SK-N-SH (cell line): ENCODE data around the gene CTBP2. TPM values are rescaled to one million over a fixed set of nuclear protein-coding genes. Genes with fewer than 3 reads are reported as not detected.

Experiments
- CTCF ChIA-PET: fragments of 300-600, 350-600 bp; formaldehyde crosslinking; extraction: SDS; loops from one replicate; lab custom pipeline; 2021; lab: Yijun Ruan, JAX
- POLR2A ChIA-PET: fragments of 350-600 bp; sonication (Branson Sonifier 250); formaldehyde crosslinking; extraction: SDS; loops from one replicate; lab custom pipeline; 2020; ENCODE audit warnings: antibody characterized with exemption, inconsistent platforms; lab: Yijun Ruan, JAX
- DNase-seq: peaks from one replicate; pipeline ENCODE4 v3.0.0; 2012
- H2AFZ ChIP-seq: fragments of 200-600 bp; sonication (generic); 2 replicates; pipeline ENCODE4 v1.8.1; 2016; ENCODE audit warnings: antibody characterized with exemption, mild to moderate bottlenecking, low read depth
- H3F3A ChIP-seq: fragments of 200-600 bp; sonication (generic); replicated peaks from 2 replicates; pipeline ENCODE3; 2016; ENCODE audit warnings: antibody characterized with exemption, mild to moderate bottlenecking; ENCODE audit not compliant: insufficient read depth
- H3K27ac ChIP-seq, 2 experiments: fragments of 200-500 bp in 1 of 2; fragments of 200-600 bp in 1 of 2; sonication (Bioruptor generic) in 1 of 2; sonication (generic), shearing (Covaris generic) in 1 of 2; 2 replicates each; pipeline versions ENCODE4 v1.5.1 to v1.6.1; 2014 to 2016; ENCODE audit warnings: low read depth in 2 of 2, inconsistent platforms in 1 of 2, low read length in 1 of 2, mild to moderate bottlenecking in 1 of 2, mixed read lengths in 1 of 2
- H3K27me3 ChIP-seq: fragments of 200-600 bp; sonication (generic), shearing (Covaris generic); 2 replicates; pipeline ENCODE4 v1.6.1; 2016; ENCODE audit warnings: mixed run types; ENCODE audit not compliant: insufficient read depth
- H3K36me3 ChIP-seq, 2 experiments: fragments of 200-500 bp in 1 of 2; fragments of 200-600 bp in 1 of 2; sonication (Bioruptor generic) in 1 of 2; sonication (generic) in 1 of 2; replicated peaks in 1 of 2; 2 replicates each; pipeline versions ENCODE3 to v1.5.1; 2014 to 2016; ENCODE audit warnings: low read length in 1 of 2, mild to moderate bottlenecking in 1 of 2; ENCODE audit not compliant: insufficient read depth in 2 of 2, control insufficient read depth in 1 of 2
- H3K4me1 ChIP-seq, 2 experiments: fragments of 200-500 bp in 1 of 2; fragments of 200-600 bp in 1 of 2; sonication (Bioruptor generic) in 1 of 2; sonication (generic), shearing (Covaris generic) in 1 of 2; 2 replicates each; pipeline versions ENCODE4 v1.5.1 to v1.6.1; 2014 to 2016; ENCODE audit warnings: low read depth in 1 of 2, low read length in 1 of 2, mixed run types in 1 of 2; ENCODE audit not compliant: insufficient read depth in 2 of 2, control insufficient read depth in 1 of 2
- H3K4me2 ChIP-seq: fragments of 200-600 bp; sonication (generic), shearing (Covaris generic); 2 replicates; pipeline ENCODE4 v1.6.1; 2017; ENCODE audit warnings: mixed run types
- H3K4me3 ChIP-seq, 2 experiments: fragments of 200-500 bp in 1 of 2; fragments of 200-600 bp in 1 of 2; sonication (Bioruptor generic) in 1 of 2; sonication (generic), shearing (Covaris generic) in 1 of 2; 2 replicates each; pipeline versions ENCODE4 v1.5.1 to v1.8.1; 2014 to 2016; ENCODE audit warnings: low read depth in 2 of 2, inconsistent platforms in 1 of 2, low read length in 1 of 2, mild to moderate bottlenecking in 1 of 2, mixed read lengths in 1 of 2, moderate library complexity in 1 of 2
- H3K79me2 ChIP-seq: fragments of 200-600 bp; sonication (generic); 2 replicates; pipeline ENCODE4 v1.8.1; 2017; ENCODE audit warnings: mild to moderate bottlenecking; ENCODE audit not compliant: insufficient read depth
- H3K9ac ChIP-seq: fragments of 200-600 bp; sonication (generic); 2 replicates; pipeline ENCODE4 v1.6.1; 2017; ENCODE audit warnings: mixed run types
- H3K9me2 ChIP-seq: fragments of 200-600 bp; sonication (generic); 2 replicates; pipeline ENCODE4 v1.6.1; 2017; ENCODE audit warnings: mixed run types
- H3K9me3 ChIP-seq: fragments of 200-600 bp; sonication (generic); 2 replicates; pipeline ENCODE4 v1.6.1; 2017; ENCODE audit warnings: mixed run types, mild to moderate bottlenecking, moderate library complexity
- H4K20me1 ChIP-seq: fragments of 200-600 bp; sonication (generic); 2 replicates; pipeline ENCODE4 v1.6.1; 2017; ENCODE audit warnings: mild to moderate bottlenecking, mixed run types; ENCODE audit not compliant: insufficient read depth
- ELF1 ChIP-seq: IDR thresholded peaks from 2 replicates; pipeline ENCODE4 v1.4.0; 2012
- EP300 ChIP-seq, 2 experiments: IDR thresholded peaks; 2 replicates each; pipeline versions ENCODE4 v1.4.0 to v1.6.1; 2012; ENCODE audit warnings: borderline replicate concordance in 1 of 2, low read depth in 1 of 2, low read length in 1 of 2
- GABPA ChIP-seq: IDR thresholded peaks from 2 replicates; pipeline ENCODE4 v1.4.0; 2012; ENCODE audit warnings: low read depth, mild to moderate bottlenecking
- GATA2 ChIP-seq: sonication (generic); formaldehyde crosslinking; IDR thresholded peaks from 2 replicates; pipeline ENCODE4 v1.5.0; 2020; ENCODE audit warnings: mild to moderate bottlenecking, missing genetic modification reagents
- IRF3 ChIP-seq: fragments of 150-350 bp; IDR thresholded peaks from 2 replicates; pipeline ENCODE4 v1.6.1; 2016; ENCODE audit warnings: mild to moderate bottlenecking, low read depth, low read length
- JUND ChIP-seq: IDR thresholded peaks from 2 replicates; pipeline ENCODE4 v1.4.0; 2012
- MAX ChIP-seq: IDR thresholded peaks from 2 replicates; pipeline ENCODE4 v1.4.0; 2012; ENCODE audit warnings: low read depth
- MEF2A ChIP-seq: IDR thresholded peaks from 2 replicates; pipeline ENCODE4 v1.4.0; 2012; ENCODE audit warnings: low read depth, borderline replicate concordance
- MXI1 ChIP-seq: IDR thresholded peaks from 2 replicates; pipeline ENCODE4 v1.6.1; 2012; ENCODE audit warnings: mild to moderate bottlenecking, low read depth, low read length, improper control_type of control experiment
- RAD21 ChIP-seq: IDR thresholded peaks from 2 replicates; pipeline ENCODE4 v1.6.1; 2012; ENCODE audit warnings: mild to moderate bottlenecking, low read length
- RCOR1 ChIP-seq: fragments of 150-350 bp; IDR thresholded peaks from 2 replicates; pipeline ENCODE4 v1.6.1; 2017; ENCODE audit warnings: antibody characterized with exemption, low read length
- RFX5 ChIP-seq: IDR thresholded peaks from 2 replicates; pipeline ENCODE4 v1.6.1; 2012; ENCODE audit warnings: mild to moderate bottlenecking, improper control_type of control experiment, low read length
- RXRA ChIP-seq: IDR thresholded peaks from 2 replicates; pipeline ENCODE4 v1.4.0; 2012; ENCODE audit warnings: low read depth, mild to moderate bottlenecking, borderline replicate concordance
- TEAD4 ChIP-seq: IDR thresholded peaks from 2 replicates; pipeline ENCODE4 v1.4.0; 2012; ENCODE audit warnings: mild to moderate bottlenecking, borderline replicate concordance; ENCODE audit not compliant: insufficient read depth
- USF2 ChIP-seq: fragments of 150-350 bp; IDR thresholded peaks from 2 replicates; pipeline ENCODE4 v1.6.1; 2017; ENCODE audit warnings: antibody characterized with exemption, low read length, low read depth, borderline replicate concordance
- YY1 ChIP-seq: IDR thresholded peaks from 2 replicates; pipeline ENCODE4 v1.4.0; 2012; ENCODE audit warnings: low read depth, mild to moderate bottlenecking
- WGBS: methylation state at CpG from one replicate; pipeline ENCODE4 v1.1.6; 2017; ENCODE audit warnings: low lambda C conversion rate; 5-methylcytosine and 5-hydroxymethylcytosine counted together
- polyA plus RNA-seq, 3 experiments: library from polyadenylated mRNA; depleted of rRNA; stranded (reverse); fragments of >200 nt; gene quantifications; 2 replicates each; pipeline ENCODE4 v1.2.3, GENCODE V29; 2012
- TF ChIP-seq, protein P1 (sequence below): IDR thresholded peaks from 2 replicates; pipeline ENCODE4 v1.4.0; 2012; ENCODE audit warnings: low read depth, borderline replicate concordance
- TF ChIP-seq, protein P2 (sequence below): IDR thresholded peaks from 2 replicates; pipeline ENCODE4 v1.6.1; 2012; ENCODE audit warnings: mild to moderate bottlenecking, low read depth, low read length, moderate library complexity
- TF ChIP-seq, protein P3 (sequence below): fragments of 200-600 bp; sonication (generic); IDR thresholded peaks from 2 replicates; pipeline ENCODE4 v1.6.1; 2017; ENCODE audit warnings: antibody characterized with exemption, mild to moderate bottlenecking, moderate library complexity

The CTBP2 gene
- polyA plus RNA-seq, 1 of the 3 experiments (the other 2 are of a cell fraction), result 69.7 TPM

DNA sequence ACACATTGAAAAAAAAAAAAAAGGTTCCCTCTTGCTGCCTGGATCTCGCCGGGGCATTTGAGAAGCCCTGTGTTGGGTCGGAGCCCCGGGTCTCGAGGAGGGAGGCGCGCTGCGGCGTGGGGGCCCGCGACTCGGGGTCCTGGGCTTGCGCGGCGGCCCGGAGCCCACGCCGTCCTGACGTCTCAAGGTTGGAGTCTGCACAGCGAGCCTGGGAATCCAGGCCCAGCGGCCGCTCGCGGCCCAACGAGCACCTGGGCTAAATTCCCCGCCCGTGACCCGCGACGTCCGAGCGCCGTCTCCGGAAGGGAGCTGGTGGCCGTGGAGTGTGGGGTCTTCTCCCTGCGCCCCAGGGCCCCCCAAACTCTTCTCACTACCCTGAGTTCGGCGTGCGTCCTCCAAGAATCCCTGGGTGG, 1.4 kb upstream of the CTBP2 start:
- no peaks in the 10 kb centered on the region for H3K9me2 ChIP-seq
- H3K4me3 ChIP-seq, result peak overlapping the region; percentile 69 to 79
- no peaks in the 10 kb centered on the region for H3K9me3 ChIP-seq
- 11% methylated on average over 25 of the region's 39 CpGs for WGBS
- DNase-seq, result peak; percentile 66
- H3K4me1 ChIP-seq, result peaks cover 11 to 20% of the 10 kb centered on the region in 2 experiments; a peak in 3 of 4 replicates
- H3F3A ChIP-seq, result peaks cover 10% of the 10 kb centered on the region
- H3K27ac ChIP-seq, result peak overlapping the region; percentile 93 to 98
- CTCF ChIA-PET, result interaction anchor here (0.7 to 1.3 kb wide), 6 partner anchors 9 to 349 kb away, joined by 3 to 4 read pairs (median 3); no protein-coding TSS in a partner anchor
- peaks cover under 1 to 2% of the 10 kb centered on the region in 2 experiments for H3K36me3 ChIP-seq
- peak overlapping the region; percentile 86 for H2AFZ ChIP-seq
- TF ChIP-seq GATA2 (CRISPR knock-in tag), result no peak
- no peak for TF ChIP-seq USF2
- no peak for TF ChIP-seq RXRA
- TF ChIP-seq GABPA, result no peak
- TF ChIP-seq, protein P1, sequence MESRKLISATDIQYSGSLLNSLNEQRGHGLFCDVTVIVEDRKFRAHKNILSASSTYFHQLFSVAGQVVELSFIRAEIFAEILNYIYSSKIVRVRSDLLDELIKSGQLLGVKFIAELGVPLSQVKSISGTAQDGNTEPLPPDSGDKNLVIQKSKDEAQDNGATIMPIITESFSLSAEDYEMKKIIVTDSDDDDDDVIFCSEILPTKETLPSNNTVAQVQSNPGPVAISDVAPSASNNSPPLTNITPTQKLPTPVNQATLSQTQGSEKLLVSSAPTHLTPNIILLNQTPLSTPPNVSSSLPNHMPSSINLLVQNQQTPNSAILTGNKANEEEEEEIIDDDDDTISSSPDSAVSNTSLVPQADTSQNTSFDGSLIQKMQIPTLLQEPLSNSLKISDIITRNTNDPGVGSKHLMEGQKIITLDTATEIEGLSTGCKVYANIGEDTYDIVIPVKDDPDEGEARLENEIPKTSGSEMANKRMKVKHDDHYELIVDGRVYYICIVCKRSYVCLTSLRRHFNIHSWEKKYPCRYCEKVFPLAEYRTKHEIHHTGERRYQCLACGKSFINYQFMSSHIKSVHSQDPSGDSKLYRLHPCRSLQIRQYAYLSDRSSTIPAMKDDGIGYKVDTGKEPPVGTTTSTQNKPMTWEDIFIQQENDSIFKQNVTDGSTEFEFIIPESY, result no peak
- no peak for TF ChIP-seq ELF1
- no peak for TF ChIP-seq JUND
- no peak for TF ChIP-seq RCOR1
- no peak for TF ChIP-seq YY1
- no peak for TF ChIP-seq RFX5
- TF ChIP-seq RAD21, result no peak
- no peak for TF ChIP-seq MEF2A
- no peak for TF ChIP-seq MAX
- no peak for TF ChIP-seq TEAD4
- TF ChIP-seq, protein P2, sequence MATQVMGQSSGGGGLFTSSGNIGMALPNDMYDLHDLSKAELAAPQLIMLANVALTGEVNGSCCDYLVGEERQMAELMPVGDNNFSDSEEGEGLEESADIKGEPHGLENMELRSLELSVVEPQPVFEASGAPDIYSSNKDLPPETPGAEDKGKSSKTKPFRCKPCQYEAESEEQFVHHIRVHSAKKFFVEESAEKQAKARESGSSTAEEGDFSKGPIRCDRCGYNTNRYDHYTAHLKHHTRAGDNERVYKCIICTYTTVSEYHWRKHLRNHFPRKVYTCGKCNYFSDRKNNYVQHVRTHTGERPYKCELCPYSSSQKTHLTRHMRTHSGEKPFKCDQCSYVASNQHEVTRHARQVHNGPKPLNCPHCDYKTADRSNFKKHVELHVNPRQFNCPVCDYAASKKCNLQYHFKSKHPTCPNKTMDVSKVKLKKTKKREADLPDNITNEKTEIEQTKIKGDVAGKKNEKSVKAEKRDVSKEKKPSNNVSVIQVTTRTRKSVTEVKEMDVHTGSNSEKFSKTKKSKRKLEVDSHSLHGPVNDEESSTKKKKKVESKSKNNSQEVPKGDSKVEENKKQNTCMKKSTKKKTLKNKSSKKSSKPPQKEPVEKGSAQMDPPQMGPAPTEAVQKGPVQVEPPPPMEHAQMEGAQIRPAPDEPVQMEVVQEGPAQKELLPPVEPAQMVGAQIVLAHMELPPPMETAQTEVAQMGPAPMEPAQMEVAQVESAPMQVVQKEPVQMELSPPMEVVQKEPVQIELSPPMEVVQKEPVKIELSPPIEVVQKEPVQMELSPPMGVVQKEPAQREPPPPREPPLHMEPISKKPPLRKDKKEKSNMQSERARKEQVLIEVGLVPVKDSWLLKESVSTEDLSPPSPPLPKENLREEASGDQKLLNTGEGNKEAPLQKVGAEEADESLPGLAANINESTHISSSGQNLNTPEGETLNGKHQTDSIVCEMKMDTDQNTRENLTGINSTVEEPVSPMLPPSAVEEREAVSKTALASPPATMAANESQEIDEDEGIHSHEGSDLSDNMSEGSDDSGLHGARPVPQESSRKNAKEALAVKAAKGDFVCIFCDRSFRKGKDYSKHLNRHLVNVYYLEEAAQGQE, result no peak
- TF ChIP-seq, protein P3, sequence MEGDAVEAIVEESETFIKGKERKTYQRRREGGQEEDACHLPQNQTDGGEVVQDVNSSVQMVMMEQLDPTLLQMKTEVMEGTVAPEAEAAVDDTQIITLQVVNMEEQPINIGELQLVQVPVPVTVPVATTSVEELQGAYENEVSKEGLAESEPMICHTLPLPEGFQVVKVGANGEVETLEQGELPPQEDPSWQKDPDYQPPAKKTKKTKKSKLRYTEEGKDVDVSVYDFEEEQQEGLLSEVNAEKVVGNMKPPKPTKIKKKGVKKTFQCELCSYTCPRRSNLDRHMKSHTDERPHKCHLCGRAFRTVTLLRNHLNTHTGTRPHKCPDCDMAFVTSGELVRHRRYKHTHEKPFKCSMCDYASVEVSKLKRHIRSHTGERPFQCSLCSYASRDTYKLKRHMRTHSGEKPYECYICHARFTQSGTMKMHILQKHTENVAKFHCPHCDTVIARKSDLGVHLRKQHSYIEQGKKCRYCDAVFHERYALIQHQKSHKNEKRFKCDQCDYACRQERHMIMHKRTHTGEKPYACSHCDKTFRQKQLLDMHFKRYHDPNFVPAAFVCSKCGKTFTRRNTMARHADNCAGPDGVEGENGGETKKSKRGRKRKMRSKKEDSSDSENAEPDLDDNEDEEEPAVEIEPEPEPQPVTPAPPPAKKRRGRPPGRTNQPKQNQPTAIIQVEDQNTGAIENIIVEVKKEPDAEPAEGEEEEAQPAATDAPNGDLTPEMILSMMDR, result no peak; the same call in 1 of the 2 replicates
- no peak for TF ChIP-seq IRF3
- TF ChIP-seq EP300 (IDR thresholded peaks at IDR 0.05; ENCODE audit: borderline replicate concordance in 1 of 2, low read depth in 1 of 2, low read length in 1 of 2), result no peak
- no peak for TF ChIP-seq MXI1
- POLR2A ChIA-PET, result no interaction called here
- H3K4me2 ChIP-seq, result peak overlapping the region; percentile 94
- H3K79me2 ChIP-seq, result peaks cover 29% of the 10 kb centered on the region
- peak overlapping the region; percentile 91 for H3K9ac ChIP-seq
- no peaks in the 10 kb centered on the region for H3K27me3 ChIP-seq
- peaks cover 12% of the 10 kb centered on the region for H4K20me1 ChIP-seq
